Mesothelial cell of epicardium (in vitro differentiated cells): ENCODE data around the gene GRK4. TPM values are rescaled to one million over a fixed set of nuclear protein-coding genes. Genes with fewer than 3 reads are reported as not detected.

Source experiments
- DNase-seq, 2 experiments: peaks; one replicate each; pipeline ENCODE4 v3.0.0; 2021; ENCODE audit warnings: low spot score in 2 of 2; ENCODE audit not compliant: unreplicated experiment in 2 of 2
- H3K27ac Mint-ChIP-seq: 2 replicates; pipeline ENCODE4 v1.8.0; 2021; ENCODE audit warnings: mixed read lengths
- H3K27me3 Mint-ChIP-seq: 2 replicates; pipeline ENCODE4 v1.8.0; 2021; ENCODE audit warnings: low read depth, mixed read lengths
- H3K36me3 Mint-ChIP-seq: 2 replicates; pipeline ENCODE4 v1.8.0; 2021; ENCODE audit warnings: mixed read lengths
- H3K4me1 Mint-ChIP-seq: 2 replicates; pipeline ENCODE4 v1.8.0; 2021; ENCODE audit warnings: mixed read lengths
- H3K4me3 Mint-ChIP-seq: 2 replicates; pipeline ENCODE4 v1.8.0; 2021; ENCODE audit warnings: mild to moderate bottlenecking, moderate library complexity, mixed read lengths
- H3K9me3 Mint-ChIP-seq: 2 replicates; pipeline ENCODE4 v1.8.0; 2021; ENCODE audit warnings: mixed read lengths
- CTCF ChIP-seq: fragments of 200-600 bp; sonication (generic); IDR thresholded peaks from one replicate; pipeline ENCODE4 v1.5.0; 2021; ENCODE audit warnings: antibody characterized with exemption; ENCODE audit not compliant: unreplicated experiment
- total RNA-seq: library from RNA; stranded (reverse); gene quantifications from 3 replicates; pipeline ENCODE4 v1.2.1, GENCODE V29; 2021

The GRK4 gene
- total RNA-seq, 1 donor from 2014 or later = 18.4 TPM

GRCh38 chr4:2930135-2930757, 33.1 kb upstream of the GRK4 start:
- peaks cover 22% of the 10 kb centered on the region for H3K36me3 Mint-ChIP-seq

GRCh38 chr4:2930758-2931511, 32.4 kb upstream of the GRK4 start:
- Mint-ChIP-seq H3K4me3 (no peak overlapping the region), H3K4me1 (peaks cover 13% of the 10 kb centered on the region), H3K36me3 (peaks cover 22% of the 10 kb centered on the region), H3K9me3 (no peaks in the 10 kb centered on the region), H3K27ac (no peak overlapping the region), H3K27me3 (no peaks in the 10 kb centered on the region)
- TF ChIP-seq CTCF = no peak
- peak in 1 of 2 experiments; percentile 20 for DNase-seq

More at GRCh38 chr4:2930135-2930757, 33.1 kb upstream of the GRK4 start:
- H3K4me1 Mint-ChIP-seq = peaks cover 7% of the 10 kb centered on the region
- DNase-seq = peak in 1 of 2 experiments; percentile 12
- H3K9me3 Mint-ChIP-seq = no peaks in the 10 kb centered on the region
- H3K27ac Mint-ChIP-seq = no peak overlapping the region
- no peak overlapping the region for H3K4me3 Mint-ChIP-seq
- no peaks in the 10 kb centered on the region for H3K27me3 Mint-ChIP-seq
- TF ChIP-seq CTCF = no peak

GRCh38 chr4:2931512-2932301, 31.7 kb upstream of the GRK4 start:
- peak in 1 of 2 experiments; percentile 17 for DNase-seq
- TF ChIP-seq CTCF = no peak
- Mint-ChIP-seq H3K9me3 (no peaks in the 10 kb centered on the region), H3K4me3 (peak overlapping the region; percentile 46), H3K27ac (peak overlapping the region; percentile 82), H3K4me1 (peaks cover 20% of the 10 kb centered on the region), H3K36me3 (peaks cover 17% of the 10 kb centered on the region), H3K27me3 (no peaks in the 10 kb centered on the region)

- peak overlapping the region; percentile 25 for H3K27ac Mint-ChIP-seq
- no peak for DNase-seq
- H3K9me3 Mint-ChIP-seq = no peaks in the 10 kb centered on the region
- no peak for TF ChIP-seq CTCF
- H3K36me3 Mint-ChIP-seq = peaks cover 15% of the 10 kb centered on the region
- H3K27me3 Mint-ChIP-seq = no peaks in the 10 kb centered on the region
- peak overlapping the region; percentile 80 for H3K4me3 Mint-ChIP-seq
- peaks cover 27% of the 10 kb centered on the region for H3K4me1 Mint-ChIP-seq
Measured at GRCh38 chr4:2932321-2932950, 30.9 kb upstream of the GRK4 start.

- peak in 1 of 2 experiments; percentile 15 for DNase-seq
- TF ChIP-seq CTCF = no peak
- H3K27ac Mint-ChIP-seq = peak overlapping the region; percentile 90
- no peaks in the 10 kb centered on the region for H3K27me3 Mint-ChIP-seq
- peaks cover 11% of the 10 kb centered on the region for H3K36me3 Mint-ChIP-seq
- no peaks in the 10 kb centered on the region for H3K9me3 Mint-ChIP-seq
- H3K4me1 Mint-ChIP-seq = peaks cover 29% of the 10 kb centered on the region
- peak overlapping the region; percentile 80 for H3K4me3 Mint-ChIP-seq
Measured at GRCh38 chr4:2932951-2933565, 30.3 kb upstream of the GRK4 start.
